ENCODE results near the gene ASCL4. TPM values are rescaled to one million over a fixed set of nuclear protein-coding genes. Genes with fewer than 3 reads are reported as not detected.

The ASCL4 gene
- total and polyA plus RNA-seq, 2 experiments from 2014 or later, result not detected

DNA sequence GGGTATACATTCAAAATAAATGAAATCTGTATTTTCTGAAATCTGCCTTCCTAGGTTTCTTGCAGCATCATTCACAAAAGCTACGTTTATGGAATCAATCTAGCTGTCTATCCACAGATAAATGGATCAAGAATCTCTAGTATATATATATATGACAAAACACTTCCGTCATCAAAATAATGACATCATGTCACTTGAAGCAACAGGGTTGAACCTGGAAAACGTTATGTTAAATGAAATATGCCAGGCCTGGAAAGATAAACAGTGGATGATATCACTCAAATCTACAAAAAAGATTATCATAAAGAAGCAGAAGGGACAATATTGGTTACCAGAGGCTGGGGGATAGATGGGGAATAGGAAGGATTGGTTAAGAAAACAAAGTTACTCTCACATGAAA is 28.6 kb downstream of the ASCL4 start:
- peaks cover 12% of the 10 kb centered on the region for H3K4me1 Mint-ChIP-seq
- DNase-seq (ENCODE audit: low spot score) (no peak), ATAC-seq (no peak)
- no peaks in the 10 kb centered on the region for H3K9me3 Mint-ChIP-seq
- Histone ChIP-seq H3F3A (replicated peaks; ENCODE audit: low read depth) (no peaks in the 10 kb centered on the region), H3K4me3 (no peak overlapping the region), H3K4me2 (0 out of 2 replicates have a peak overlapping the region, but pooled peaks have one; percentile 25), H3K27ac (ENCODE audit: low read depth) (no peak overlapping the region), H3K27me3 (ENCODE audit: insufficient read depth) (no peaks in the 10 kb centered on the region), H3K4me1 (ENCODE audit: insufficient read depth) (peaks cover 11% of the 10 kb centered on the region), H3K36me3 (ENCODE audit: insufficient read depth) (no peaks in the 10 kb centered on the region), H3K9me2 (ENCODE audit: insufficient read depth) (no peaks in the 10 kb centered on the region), H4K20me1 (replicated peaks; ENCODE audit: insufficient read depth) (no peaks in the 10 kb centered on the region), H3K79me2 (replicated peaks; ENCODE audit: insufficient read depth) (no peaks in the 10 kb centered on the region), H2AFZ (no peak overlapping the region)
- H3K27ac Mint-ChIP-seq, result no peak overlapping the region
- H3K27me3 Mint-ChIP-seq (ENCODE audit: insufficient read depth, low read depth, poor library complexity), result peaks cover 3% of the 10 kb centered on the region
- TF ChIP-seq POLR2AphosphoS5 (IDR thresholded peaks at IDR 0.05; ENCODE audit: low read depth) (no peak), EZH2phosphoT487 (IDR thresholded peaks at IDR 0.05; ENCODE audit: unreplicated experiment) (no peak), REST (IDR thresholded peaks at IDR 0.05; ENCODE audit: unreplicated experiment) (no peak), NANOG (IDR thresholded peaks at IDR 0.05; ENCODE audit: borderline replicate concordance) (no peak), ETS1 (IDR thresholded peaks at IDR 0.05) (no peak), CREB1 (CRISPR knock-in tag; IDR thresholded peaks at IDR 0.05; ENCODE audit: low read depth) (no peak), JUNB (IDR thresholded peaks at IDR 0.05; ENCODE audit: unreplicated experiment) (no peak), ZNF331 (CRISPR knock-in tag; IDR thresholded peaks at IDR 0.05; ENCODE audit: low read depth) (no peak), ZNF114 (CRISPR knock-in tag; IDR thresholded peaks at IDR 0.05) (no peak), STAT1 (IDR thresholded peaks at IDR 0.05; ENCODE audit: unreplicated experiment) (no peak), EZH2 (IDR thresholded peaks at IDR 0.05; ENCODE audit: low read depth, unreplicated experiment) (no peak)
- TF ChIP-seq, protein P1, sequence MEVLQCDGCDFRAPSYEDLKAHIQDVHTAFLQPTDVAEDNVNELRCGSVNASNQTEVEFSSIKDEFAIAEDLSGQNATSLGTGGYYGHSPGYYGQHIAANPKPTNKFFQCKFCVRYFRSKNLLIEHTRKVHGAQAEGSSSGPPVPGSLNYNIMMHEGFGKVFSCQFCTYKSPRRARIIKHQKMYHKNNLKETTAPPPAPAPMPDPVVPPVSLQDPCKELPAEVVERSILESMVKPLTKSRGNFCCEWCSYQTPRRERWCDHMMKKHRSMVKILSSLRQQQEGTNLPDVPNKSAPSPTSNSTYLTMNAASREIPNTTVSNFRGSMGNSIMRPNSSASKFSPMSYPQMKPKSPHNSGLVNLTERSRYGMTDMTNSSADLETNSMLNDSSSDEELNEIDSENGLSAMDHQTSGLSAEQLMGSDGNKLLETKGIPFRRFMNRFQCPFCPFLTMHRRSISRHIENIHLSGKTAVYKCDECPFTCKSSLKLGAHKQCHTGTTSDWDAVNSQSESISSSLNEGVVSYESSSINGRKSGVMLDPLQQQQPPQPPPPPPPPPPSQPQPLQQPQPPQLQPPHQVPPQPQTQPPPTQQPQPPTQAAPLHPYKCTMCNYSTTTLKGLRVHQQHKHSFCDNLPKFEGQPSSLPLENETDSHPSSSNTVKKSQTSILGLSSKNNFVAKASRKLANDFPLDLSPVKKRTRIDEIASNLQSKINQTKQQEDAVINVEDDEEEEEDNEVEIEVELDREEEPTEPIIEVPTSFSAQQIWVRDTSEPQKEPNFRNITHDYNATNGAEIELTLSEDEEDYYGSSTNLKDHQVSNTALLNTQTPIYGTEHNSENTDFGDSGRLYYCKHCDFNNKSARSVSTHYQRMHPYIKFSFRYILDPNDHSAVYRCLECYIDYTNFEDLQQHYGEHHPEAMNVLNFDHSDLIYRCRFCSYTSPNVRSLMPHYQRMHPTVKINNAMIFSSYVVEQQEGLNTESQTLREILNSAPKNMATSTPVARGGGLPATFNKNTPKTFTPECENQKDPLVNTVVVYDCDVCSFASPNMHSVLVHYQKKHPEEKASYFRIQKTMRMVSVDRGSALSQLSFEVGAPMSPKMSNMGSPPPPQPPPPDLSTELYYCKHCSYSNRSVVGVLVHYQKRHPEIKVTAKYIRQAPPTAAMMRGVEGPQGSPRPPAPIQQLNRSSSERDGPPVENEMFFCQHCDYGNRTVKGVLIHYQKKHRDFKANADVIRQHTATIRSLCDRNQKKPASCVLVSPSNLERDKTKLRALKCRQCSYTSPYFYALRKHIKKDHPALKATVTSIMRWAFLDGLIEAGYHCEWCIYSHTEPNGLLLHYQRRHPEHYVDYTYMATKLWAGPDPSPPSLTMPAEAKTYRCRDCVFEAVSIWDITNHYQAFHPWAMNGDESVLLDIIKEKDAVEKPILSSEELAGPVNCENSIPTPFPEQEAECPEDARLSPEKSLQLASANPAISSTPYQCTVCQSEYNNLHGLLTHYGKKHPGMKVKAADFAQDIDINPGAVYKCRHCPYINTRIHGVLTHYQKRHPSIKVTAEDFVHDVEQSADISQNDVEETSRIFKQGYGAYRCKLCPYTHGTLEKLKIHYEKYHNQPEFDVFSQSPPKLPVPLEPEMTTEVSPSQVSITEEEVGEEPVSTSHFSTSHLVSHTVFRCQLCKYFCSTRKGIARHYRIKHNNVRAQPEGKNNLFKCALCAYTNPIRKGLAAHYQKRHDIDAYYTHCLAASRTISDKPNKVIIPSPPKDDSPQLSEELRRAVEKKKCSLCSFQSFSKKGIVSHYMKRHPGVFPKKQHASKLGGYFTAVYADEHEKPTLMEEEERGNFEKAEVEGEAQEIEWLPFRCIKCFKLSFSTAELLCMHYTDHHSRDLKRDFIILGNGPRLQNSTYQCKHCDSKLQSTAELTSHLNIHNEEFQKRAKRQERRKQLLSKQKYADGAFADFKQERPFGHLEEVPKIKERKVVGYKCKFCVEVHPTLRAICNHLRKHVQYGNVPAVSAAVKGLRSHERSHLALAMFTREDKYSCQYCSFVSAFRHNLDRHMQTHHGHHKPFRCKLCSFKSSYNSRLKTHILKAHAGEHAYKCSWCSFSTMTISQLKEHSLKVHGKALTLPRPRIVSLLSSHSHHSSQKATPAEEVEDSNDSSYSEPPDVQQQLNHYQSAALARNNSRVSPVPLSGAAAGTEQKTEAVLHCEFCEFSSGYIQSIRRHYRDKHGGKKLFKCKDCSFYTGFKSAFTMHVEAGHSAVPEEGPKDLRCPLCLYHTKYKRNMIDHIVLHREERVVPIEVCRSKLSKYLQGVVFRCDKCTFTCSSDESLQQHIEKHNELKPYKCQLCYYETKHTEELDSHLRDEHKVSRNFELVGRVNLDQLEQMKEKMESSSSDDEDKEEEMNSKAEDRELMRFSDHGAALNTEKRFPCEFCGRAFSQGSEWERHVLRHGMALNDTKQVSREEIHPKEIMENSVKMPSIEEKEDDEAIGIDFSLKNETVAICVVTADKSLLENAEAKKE (CRISPR knock-in tag; IDR thresholded peaks at IDR 0.05), result no peak
- TF ChIP-seq, protein P2, sequence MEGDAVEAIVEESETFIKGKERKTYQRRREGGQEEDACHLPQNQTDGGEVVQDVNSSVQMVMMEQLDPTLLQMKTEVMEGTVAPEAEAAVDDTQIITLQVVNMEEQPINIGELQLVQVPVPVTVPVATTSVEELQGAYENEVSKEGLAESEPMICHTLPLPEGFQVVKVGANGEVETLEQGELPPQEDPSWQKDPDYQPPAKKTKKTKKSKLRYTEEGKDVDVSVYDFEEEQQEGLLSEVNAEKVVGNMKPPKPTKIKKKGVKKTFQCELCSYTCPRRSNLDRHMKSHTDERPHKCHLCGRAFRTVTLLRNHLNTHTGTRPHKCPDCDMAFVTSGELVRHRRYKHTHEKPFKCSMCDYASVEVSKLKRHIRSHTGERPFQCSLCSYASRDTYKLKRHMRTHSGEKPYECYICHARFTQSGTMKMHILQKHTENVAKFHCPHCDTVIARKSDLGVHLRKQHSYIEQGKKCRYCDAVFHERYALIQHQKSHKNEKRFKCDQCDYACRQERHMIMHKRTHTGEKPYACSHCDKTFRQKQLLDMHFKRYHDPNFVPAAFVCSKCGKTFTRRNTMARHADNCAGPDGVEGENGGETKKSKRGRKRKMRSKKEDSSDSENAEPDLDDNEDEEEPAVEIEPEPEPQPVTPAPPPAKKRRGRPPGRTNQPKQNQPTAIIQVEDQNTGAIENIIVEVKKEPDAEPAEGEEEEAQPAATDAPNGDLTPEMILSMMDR (conservative IDR thresholded peaks at IDR 0.05; ENCODE audit: low read depth in 2 of 2), result no peak
- H3K4me3 Mint-ChIP-seq, result no peak overlapping the region
- H3K36me3 Mint-ChIP-seq (ENCODE audit: low read depth), result no peaks in the 10 kb centered on the region
